ENCODE measurements around the gene PACS2. TPM values are rescaled to one million over a fixed set of nuclear protein-coding genes. Genes with fewer than 3 reads are reported as not detected.
A peak's percentile ranks its signal among the peaks of the same experiment; 100 is the strongest.

The PACS2 gene
- total RNA-seq, 2 donors from 2014 or later = 35.2 to 36.9 TPM

DNA sequence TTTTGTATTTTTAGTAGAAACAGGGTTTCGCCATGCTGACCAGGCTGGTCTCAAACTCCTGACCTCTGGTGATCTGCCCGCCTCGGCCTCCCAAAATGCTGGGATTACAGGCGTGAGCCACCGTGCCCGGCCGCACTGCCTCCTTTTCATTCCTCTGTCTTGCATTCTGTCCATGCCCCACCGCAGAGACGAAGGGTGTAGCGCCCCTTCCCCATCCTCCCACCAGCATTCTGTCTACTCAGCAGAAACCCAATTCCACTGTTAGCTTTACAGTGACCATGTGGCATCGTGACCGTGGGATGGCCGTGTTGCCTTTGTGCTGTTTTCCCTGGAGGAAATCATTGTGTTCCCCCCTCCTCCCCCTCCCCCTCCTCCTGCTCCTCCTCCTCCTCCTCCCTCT lies 94.0 kb downstream of the PACS2 start:
- no peak for DNase-seq (ENCODE audit: low spot score in 2 of 2)
- Mint-ChIP-seq H3K36me3 (peaks cover 5 to 13% of the 10 kb centered on the region in 2 donors), H3K9me3 (no peaks in the 10 kb centered on the region), H3K27ac (no peak overlapping the region)
- ATAC-seq = no peak

GRCh38 chr14:105409364-105409763 lies 94.8 kb downstream of the PACS2 start:
- Mint-ChIP-seq H3K36me3 (peaks cover 5 to 7% of the 10 kb centered on the region in 2 donors), H3K27ac (no peak overlapping the region), H3K9me3 (no peaks in the 10 kb centered on the region)
- ATAC-seq (no peak), DNase-seq (ENCODE audit: low spot score in 2 of 2) (no peak)

- no peak for DNase-seq (ENCODE audit: low spot score in 2 of 2)
- Mint-ChIP-seq H3K36me3 (no peaks in the 10 kb centered on the region), H3K27ac (no peak overlapping the region), H3K9me3 (no peaks in the 10 kb centered on the region)
- no peak for ATAC-seq
Measured at GRCh38 chr14:105410642-105411016, 96.1 kb downstream of the PACS2 start.

DNA sequence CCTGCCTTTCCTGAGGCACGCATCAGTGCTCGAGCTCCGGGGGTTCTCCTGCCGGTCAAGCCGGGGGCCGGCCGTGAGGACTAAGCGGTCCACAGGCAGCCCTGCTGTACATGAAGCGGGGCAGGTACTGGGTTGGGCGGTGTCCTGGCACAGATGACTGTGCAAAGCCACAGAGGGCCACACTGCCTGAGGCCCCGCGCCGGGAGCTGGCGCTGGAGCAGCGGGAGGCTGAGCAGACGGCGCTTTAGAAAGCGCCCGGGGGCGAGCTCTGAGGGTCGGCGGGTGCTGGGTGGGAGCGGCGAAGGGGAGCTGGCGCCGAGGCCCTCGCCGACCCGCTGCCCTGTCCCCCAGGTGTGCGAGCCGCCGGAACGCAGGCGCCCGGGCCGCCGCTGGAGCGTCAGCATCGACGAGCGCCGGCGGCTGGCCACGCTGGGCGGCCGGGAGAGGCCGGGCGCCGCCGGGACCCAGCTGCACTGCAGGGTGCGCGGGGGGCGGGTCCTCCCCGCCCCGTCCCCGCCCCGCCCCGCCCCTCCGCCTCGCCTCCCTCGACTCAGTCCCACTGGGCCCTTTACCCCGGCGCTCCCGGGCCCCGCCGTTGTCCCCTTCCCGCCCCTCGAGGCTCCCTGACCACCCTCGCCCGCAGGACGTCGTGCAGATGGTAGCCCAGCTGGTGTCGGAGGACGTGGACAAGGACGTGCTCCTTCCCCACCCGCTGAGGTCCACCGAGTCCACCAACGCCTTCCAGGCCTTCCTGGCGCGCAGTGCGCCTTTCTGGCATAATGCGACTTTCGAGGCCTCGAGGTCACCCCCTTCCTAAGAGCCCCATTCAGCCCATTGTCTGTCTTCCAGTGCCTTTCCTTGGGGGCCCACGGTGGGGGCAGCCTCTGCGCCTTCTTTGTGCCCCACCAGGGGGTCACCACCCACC lies 96.7 kb downstream of the PACS2 start:
- H3K36me3 Mint-ChIP-seq = no peaks in the 10 kb centered on the region
- no peaks in the 10 kb centered on the region for H3K9me3 Mint-ChIP-seq
- H3K27ac Mint-ChIP-seq = no peak overlapping the region
- peak; percentile 62 to 66 for ATAC-seq
- DNase-seq (ENCODE audit: low spot score in 2 of 2) = no peak

DNA sequence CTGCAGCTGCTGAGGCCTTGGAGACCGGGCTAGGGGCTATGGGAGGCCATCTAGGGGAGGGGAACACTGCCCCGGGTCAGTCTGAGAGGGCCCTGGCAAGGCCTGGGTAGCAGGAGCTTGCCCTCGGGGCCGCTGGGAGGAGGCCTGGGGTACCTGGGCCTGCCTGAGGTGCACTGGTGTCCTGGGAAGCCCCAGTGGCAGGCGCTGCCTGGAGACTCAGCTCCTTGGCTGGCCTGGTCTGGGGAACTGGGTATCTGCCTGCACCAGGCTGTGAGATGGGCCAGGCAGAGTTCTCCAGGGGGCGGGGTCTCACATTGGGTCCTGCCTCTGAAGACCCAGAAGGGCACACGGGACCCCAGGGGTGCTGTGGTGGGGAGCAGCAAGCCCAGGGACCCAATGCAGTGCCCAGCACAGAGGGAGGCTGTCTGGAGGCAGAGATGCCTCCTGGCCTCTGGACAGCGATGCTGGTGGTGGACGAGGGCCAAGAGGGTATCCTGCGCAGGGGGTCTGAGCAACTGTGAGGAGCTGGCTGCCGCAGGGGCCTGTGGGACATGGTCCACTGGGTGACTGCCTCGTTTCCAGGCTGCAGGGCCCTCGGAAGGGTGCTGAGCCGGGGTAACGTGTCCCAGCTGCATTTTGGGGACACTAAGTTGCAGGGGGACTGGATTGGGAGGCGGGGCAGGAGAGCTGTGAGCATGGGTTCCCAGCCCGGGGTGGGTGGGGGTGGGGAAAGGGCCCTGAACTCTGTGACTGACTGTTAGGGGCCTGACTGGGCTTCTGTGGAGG lies 97.6 kb downstream of the PACS2 start:
- H3K9me3 Mint-ChIP-seq = no peaks in the 10 kb centered on the region
- H3K36me3 Mint-ChIP-seq = no peaks in the 10 kb centered on the region
- DNase-seq (ENCODE audit: low spot score in 2 of 2) (no peak), ATAC-seq (no peak)
- no peak overlapping the region for H3K27ac Mint-ChIP-seq

- no peak for DNase-seq (ENCODE audit: low spot score in 2 of 2)
- no peak for ATAC-seq
- no peak overlapping the region for H3K27ac Mint-ChIP-seq
- no peaks in the 10 kb centered on the region for H3K36me3 Mint-ChIP-seq
- H3K9me3 Mint-ChIP-seq = no peaks in the 10 kb centered on the region
Measured at GRCh38 chr14:105412771-105413543, 98.4 kb downstream of the PACS2 start.

GRCh38 chr14:105413544-105413886 lies 99.0 kb downstream of the PACS2 start:
- no peak for ATAC-seq
- DNase-seq (ENCODE audit: low spot score in 2 of 2) = no peak
- no peak overlapping the region for H3K27ac Mint-ChIP-seq
- no peaks in the 10 kb centered on the region for H3K9me3 Mint-ChIP-seq
- H3K36me3 Mint-ChIP-seq = no peaks in the 10 kb centered on the region

DNA sequence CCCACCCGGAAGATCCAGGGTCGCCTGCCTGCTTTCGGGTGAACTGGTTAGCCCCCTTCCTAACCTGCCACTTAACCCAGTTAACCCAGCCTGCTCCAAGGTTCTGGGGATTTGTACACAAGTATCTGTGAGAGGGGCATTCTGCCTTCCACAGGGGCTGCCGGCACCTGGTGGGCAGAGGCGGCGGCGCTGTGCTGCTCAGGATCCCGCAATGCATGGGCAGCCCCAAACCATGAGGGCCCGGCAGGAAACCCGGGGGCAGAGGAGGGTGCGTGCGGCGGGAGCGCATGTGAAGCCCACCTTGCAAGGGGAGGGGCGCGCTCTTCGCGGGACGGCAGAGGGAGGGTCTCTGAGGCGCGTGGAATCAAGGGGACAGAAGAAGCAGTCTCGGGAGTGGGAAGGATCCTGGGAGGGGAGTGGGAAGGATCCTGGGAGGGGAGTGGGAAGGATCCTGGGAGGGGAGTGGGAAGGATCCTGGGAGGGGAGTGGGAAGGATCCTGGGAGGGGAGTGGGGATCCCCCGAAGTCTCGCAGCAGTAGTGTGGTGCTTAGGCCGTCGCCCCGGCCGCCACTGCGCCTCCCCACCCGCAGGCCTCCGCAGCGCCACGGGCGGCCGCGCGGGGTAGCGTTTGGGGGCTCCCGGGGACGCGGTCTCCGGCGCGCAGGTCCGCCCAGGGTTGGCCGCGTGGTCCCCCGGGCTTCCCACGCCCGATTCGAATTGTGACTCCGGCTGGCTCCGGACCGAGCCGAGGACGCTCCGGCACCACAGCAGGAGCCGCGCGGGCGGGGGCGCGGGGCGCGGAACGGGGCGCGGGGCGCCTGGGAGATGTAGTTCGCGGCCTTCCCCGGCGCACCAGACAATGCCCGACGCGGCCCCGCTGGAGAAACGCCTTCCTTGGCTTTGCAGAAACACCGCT lies 100.2 kb downstream of the PACS2 start:
- H3K36me3 Mint-ChIP-seq = no peaks in the 10 kb centered on the region
- H3K9me3 Mint-ChIP-seq = no peaks in the 10 kb centered on the region
- no peak overlapping the region for H3K27ac Mint-ChIP-seq
- peak; percentile 71 to 85 for ATAC-seq
- peak in 1 of 2 donors; percentile 83 for DNase-seq (ENCODE audit: low spot score in 2 of 2)

DNA sequence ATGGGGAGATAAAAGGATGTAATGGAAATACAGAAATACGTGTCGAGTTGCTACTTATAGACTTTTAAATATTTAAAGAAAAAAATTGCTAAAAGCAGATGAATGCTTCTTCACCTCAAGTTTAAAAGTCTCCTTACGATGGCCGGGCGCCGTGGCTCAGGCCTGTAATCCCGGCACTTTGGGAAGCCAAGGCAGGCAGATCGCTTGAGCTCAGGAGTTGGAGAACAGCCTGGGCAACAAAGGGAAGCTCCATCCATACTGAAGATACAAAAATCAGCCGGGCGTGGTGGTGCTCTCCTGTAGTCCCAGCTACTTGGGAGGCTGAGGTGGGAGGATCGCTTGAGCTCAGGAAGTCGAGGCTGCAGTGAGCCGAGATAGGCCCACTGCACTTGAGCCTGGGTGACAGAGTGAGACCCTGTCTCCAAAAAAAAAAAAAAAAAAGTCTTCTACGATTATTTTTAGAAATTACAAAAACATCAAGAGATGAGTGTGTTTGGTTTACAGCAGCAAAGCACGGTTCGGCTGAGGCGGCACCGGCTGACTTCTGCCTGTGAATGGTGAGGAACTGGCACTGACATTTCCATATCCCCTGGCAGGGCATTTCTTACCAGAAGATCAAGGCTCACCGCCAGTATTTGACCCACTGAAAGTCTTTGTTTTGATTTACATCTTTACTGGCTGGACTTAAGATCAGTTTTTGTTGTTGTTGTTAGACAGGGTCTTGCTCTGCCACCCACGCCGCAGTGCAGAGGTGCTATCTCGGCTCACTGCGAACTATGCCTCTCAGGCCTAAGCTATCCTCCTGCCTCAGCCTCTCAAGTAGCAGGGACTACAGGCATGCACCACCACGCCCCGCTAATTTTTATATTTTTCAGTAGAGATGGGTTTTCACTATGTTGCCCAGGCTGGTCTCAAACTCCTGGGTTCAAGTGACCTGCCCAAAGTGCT lies 101.2 kb downstream of the PACS2 start:
- no peaks in the 10 kb centered on the region for H3K9me3 Mint-ChIP-seq
- ATAC-seq (no peak), DNase-seq (ENCODE audit: low spot score in 2 of 2) (no peak)
- no peak overlapping the region for H3K27ac Mint-ChIP-seq
- H3K36me3 Mint-ChIP-seq = peaks cover 3% of the 10 kb centered on the region in 2 donors

GRCh38 chr14:105416671-105417070 lies 102.1 kb downstream of the PACS2 start:
- H3K36me3 Mint-ChIP-seq = peaks cover 6 to 10% of the 10 kb centered on the region in 2 donors
- H3K27ac Mint-ChIP-seq = no peak overlapping the region
- ATAC-seq (no peak), DNase-seq (ENCODE audit: low spot score in 2 of 2) (no peak)
- no peaks in the 10 kb centered on the region for H3K9me3 Mint-ChIP-seq

DNA sequence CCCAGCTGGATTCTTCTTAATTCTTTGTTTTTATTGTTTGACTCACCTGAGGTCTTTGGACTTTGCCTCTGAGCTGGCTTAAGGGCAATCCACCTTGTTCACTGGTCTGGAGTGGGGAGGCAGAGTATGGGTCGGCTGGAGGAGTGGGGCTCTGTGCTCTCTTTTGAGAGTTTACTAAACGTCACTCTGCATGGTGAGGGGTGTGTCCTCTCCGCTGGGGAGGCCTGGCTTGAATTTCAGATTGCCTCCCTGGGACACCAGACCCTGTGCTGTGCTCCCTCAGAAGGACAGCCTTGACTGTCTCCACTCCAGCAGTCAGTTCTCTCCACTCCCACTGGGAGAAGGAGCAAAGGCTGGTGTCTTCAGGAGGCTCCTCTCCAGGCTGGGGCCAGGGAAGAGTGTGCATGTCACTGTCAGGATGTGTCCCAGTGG lies 103.2 kb downstream of the PACS2 start:
- ATAC-seq (no peak), DNase-seq (ENCODE audit: low spot score in 2 of 2) (no peak)
- Mint-ChIP-seq H3K27ac (peak overlapping the region in 1 of 2 donors; percentile 29), H3K9me3 (no peaks in the 10 kb centered on the region), H3K36me3 (peaks cover 6 to 19% of the 10 kb centered on the region in 2 donors)

DNA sequence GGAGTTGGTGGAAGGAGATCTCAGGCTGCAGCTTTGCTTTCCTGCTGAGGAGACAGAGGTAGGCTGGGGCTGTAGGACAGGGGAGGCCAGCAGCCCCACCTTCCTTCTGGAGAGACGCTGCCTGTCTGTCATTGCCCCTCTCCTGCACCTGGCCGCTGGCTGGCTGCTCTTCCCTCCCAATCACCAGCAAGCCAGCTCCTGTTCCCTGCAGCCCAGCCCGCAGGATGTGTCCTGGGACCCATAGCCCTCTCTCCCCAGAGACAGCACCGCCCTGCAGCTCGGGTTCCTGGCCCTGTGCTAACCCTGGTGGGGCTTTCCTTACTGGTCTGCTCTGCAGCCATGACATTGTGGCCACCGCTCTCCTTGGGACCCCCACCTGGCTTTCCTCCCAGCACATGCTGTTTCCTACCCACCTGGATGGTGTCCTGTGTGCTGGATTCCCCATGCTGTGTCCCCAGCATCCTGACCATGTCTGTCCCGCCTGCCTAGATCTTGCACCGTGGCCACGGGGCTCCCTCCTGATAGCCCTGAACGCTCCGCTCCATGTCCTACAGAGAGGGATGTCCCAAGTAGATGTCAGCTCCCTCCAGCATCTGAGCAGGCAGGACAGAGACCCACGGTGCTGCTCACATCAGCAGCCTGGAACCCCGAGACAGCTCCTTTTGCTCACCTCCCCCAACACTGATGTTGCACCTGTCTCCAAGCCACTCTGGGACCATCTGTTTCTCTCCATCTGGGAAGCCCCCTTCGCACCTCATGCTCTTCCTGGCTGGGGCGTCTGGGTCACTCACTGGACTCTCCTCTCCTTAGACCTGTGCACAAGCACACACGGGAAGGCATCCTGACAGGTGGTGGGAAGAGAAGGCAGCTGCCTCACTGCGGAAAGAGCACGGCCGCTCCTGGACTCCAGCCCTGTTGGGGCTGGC lies 104.0 kb downstream of the PACS2 start:
- peaks cover 6 to 22% of the 10 kb centered on the region in 2 donors for H3K36me3 Mint-ChIP-seq
- H3K9me3 Mint-ChIP-seq = no peaks in the 10 kb centered on the region

GRCh38 chr14:105419195-105420091 lies 104.9 kb downstream of the PACS2 start, which contains the start of gene MTA1:
MTA1 (plus strand) TSS chr14:105419827; CDS start chr14:105420036, 209 bp downstream.
- Mint-ChIP-seq H3K36me3 (peaks cover 10 to 26% of the 10 kb centered on the region in 2 donors), H3K9me3 (no peaks in the 10 kb centered on the region), H3K27ac (peak within 1 kb of the TSS; percentile 92 to 94)
- ATAC-seq (peak; percentile 79 to 80), DNase-seq (ENCODE audit: low spot score in 2 of 2) (peak in 1 of 2 donors; percentile 53)

More for the DNA sequence above, 104.0 kb downstream of the PACS2 start:
- ATAC-seq (no peak), DNase-seq (ENCODE audit: low spot score in 2 of 2) (no peak)
- H3K27ac Mint-ChIP-seq = peak overlapping the region; percentile 37 to 46

Data from activated naive CD4-positive, alpha-beta T cell treated with anti-CD3 and anti-CD28 coated beads, Interleukin-2, amount 50 U/mL, for 72 hours (primary cell).